Raji (cell line): ENCODE results near the gene COL18A1.

Source experiments
- POLR2A ChIP-seq: IDR thresholded peaks from 2 replicates; pipeline ENCODE4 v1.6.1; 2011; ENCODE audit warnings: low read depth, low read length, control low read depth; ENCODE audit not compliant: insufficient read depth

The COL18A1 gene

GRCh38 chr21:45388011-45388521, 16.9 kb upstream of the COL18A1 start:
- TF ChIP-seq POLR2A, result no peak

DNA sequence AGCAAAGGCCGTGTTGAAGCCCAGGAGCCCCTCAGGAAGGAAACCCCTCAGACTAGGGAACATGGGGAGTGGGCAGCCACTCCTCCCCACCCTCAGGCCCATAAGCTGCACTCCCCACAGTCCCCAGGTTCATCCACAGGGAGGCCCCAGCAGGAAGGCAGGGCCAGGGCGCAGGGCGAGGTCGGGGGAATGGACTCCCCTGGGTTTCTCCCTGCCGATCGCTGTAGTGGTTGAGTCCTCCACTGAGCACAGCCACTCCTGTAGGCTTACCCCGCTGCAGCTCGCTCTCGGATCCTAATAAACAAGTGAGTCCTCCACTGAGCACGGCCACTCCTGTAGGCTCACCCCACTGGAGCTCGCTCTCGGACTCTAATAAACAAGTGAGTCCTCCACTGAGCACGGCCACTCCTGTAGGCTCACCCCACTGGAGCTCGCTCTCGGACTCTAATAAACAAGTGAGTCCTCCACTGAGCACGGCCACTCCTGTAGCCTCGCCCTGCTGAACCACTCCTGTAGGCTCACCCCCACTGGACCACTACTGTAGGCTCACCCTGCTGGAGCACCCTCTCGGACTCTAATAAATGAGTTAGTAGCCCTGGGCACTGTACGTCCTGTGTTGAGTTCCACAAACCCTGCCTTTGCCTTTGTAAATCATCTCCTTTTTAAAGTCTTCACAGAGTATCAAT, 16.2 kb upstream of the COL18A1 start:
- TF ChIP-seq POLR2A, result no peak

DNA sequence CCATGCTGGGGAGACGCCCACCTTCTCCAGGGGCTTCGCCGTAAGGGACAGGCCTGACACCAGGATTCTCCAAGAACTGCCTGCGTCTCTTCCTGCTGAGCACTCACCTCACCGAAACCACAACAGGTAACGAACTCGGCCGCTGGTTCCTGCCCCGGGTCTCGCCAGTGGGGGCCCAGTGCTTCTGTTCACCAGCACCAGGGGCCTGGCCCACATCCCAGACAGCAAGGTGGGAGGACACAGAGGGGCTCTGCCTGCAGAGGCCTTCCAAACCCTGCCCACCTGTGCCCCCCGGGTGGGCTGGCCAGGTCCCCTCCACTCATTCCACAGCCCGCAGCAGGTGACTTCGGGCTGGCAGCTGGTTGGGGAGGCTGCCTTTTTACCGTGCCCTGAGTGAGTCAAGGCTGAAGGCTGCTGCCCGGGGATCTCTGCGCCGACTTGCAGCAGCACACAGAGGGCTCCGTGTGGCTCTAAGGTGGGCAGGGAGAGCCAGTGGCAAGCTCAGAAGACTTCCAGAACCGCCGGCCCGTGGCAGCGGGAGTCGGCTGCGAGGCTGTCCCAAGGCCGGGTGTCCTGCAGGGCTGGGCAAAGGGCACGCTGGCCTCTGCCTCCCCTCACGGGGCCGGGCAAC, 14.7 kb upstream of the COL18A1 start:
- TF ChIP-seq POLR2A, result no peak

DNA sequence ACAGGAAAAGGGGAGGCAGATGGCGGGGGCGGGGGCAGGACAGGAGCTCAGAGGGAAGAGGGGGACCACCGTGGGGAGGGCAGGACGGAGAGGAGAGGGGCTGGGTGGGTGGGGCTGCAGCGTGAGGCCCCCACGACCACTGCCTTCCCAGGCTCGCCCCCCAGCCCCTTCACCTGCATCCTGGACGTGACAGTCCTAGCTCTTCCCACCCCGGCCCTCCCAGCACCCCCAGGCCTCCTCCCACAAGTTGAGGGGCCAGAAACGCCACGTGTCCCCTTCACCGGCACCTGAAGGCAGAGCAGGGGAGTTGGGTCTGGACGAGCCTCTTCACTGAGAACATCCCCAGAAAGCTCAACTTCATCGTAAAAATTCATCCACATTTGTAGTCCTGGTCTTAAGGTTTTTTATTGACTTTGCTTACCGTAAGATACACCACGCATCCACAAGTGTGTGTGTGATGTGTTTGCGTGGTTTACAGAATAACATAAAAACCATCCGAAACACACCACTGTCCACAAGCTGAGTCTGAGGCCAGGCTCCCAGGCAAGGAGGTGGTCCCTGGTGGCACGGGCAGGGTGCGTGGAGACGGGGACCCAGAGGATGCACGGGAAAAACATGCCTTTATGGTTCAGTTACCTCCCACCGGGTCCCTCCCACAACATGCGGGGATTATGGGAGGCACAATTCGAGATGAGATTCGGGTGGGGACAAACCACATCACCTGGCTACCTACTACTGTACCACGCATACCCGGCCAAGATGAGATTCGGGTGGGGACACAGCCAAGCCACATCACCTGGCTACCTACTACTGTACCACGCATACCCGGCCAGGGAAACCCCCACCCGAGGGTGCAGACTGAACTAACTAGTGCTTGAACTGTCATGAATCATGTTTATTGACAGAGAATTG, 13.9 kb upstream of the COL18A1 start:
- TF ChIP-seq POLR2A, result no peak

- no peak for TF ChIP-seq POLR2A
These were observed 13.0 kb upstream of the COL18A1 start for GRCh38 chr21:45391743-45392572.

- no peak for TF ChIP-seq POLR2A
These were observed 12.4 kb upstream of the COL18A1 start for GRCh38 chr21:45392573-45392971.

- TF ChIP-seq POLR2A, result no peak
These were observed 11.9 kb upstream of the COL18A1 start for GRCh38 chr21:45393021-45393420.

GRCh38 chr21:45393833-45394638, 10.9 kb upstream of the COL18A1 start:
- no peak for TF ChIP-seq POLR2A

GRCh38 chr21:45396620-45396995, 8.4 kb upstream of the COL18A1 start:
- TF ChIP-seq POLR2A, result no peak

DNA sequence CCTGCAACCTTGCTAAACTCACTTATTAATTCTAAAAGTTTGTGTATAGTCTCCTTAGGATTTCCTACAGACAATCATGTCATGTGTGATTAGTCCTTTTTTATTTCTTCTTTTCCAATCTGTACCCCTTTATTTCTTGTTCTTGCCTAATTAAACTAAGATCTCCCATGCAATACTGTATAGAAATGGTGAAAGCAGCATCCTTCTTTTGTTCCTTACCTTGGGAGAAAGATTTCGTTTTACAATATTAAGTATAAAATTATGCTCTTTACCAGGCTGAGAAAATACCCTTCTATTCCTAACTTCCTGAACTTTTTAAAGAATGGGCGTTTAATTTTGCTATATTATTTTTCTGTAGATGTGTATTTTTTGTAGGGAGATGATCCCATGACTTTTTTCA, 7.6 kb upstream of the COL18A1 start:
- TF ChIP-seq POLR2A, result no peak

GRCh38 chr21:45401054-45401518, 3.9 kb upstream of the COL18A1 start:
- TF ChIP-seq POLR2A, result no peak

- no peak for TF ChIP-seq POLR2A
These were observed 2.8 kb upstream of the COL18A1 start for GRCh38 chr21:45401916-45402900.

DNA sequence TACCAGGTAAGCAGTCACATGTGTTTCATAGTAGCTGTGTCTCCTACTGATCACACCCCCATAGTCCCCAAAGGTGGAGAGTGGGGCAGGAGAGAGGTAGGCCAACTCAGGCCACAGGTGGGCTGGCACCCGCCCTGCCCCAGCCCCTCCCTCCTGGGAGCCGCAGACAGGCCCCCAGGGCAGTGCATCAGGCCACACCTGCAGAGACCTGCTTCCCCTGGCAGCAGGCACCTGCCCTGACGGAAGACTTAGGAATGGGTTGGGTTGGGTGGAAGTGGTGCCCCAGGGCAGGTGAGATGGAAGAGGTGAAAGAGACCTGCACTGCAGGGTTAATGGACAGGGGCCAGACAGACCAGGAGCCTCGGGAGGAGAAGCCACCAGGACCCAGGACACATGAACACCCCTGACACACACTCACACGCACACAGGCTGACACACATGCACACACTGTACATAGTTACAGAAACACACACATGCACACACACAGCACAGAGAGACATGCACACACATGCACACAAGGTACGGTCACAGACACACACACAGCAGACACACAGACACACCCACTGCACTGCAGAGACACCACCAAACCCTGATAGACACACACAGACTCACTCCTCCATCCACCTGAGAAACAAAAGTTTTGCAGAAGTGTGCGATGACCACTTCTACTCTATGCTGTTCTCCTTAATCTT, 1.7 kb upstream of the COL18A1 start:
- TF ChIP-seq POLR2A, result no peak
